Right renal cortex interstitium (tissue), 3 donors: Measurements from ENCODE around the gene PRDM9. TPM values are rescaled to one million over a fixed set of nuclear protein-coding genes. Genes with fewer than 3 reads are reported as not detected.
A peak's percentile ranks its signal among the peaks of the same experiment; 100 is the strongest.
"Not testable (repeated sequence)": the region's sequence is repeated elsewhere in the genome, so short reads cannot be mapped to it uniquely, and the experiment has no call there.

Source experiments
- DNase-seq, 3 donors: peaks; one replicate each; pipeline ENCODE4 v3.0.0-alpha.2; 2013; ENCODE audit warnings: low read depth in 3 of 3, low spot score in 2 of 3
- polyA plus RNA-seq, 3 donors: library from polyadenylated mRNA; unstranded; fragments of 120-200 nt; gene quantifications; one replicate each; pipeline ENCODE4 v1.2.1, GENCODE V29; 2013; ENCODE audit not compliant: insufficient read length in 3 of 3

Gene PRDM9
- not detected for polyA plus RNA-seq

DNA sequence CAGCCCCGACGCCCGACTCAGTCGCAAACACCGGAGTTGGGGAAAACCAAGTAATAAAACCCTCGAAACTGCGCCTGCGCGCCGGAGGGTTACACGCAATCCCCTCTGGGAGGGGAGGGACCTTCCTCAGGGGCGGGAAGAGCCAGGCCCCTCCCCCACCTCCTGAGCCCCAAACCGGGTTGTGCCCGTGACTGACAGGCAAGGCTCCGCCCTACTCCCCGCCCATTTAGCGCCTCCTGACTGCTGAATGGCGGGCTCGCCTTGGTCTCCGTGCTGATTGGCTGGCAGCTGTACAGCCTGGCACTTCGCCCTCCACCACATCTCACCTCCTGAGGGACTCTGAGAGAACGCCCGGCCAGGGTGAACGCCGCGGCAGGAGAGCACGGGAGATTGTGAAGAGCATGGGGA, at the start of gene PRDM9:
PRDM9 (plus strand) TSS at position 332 of the 408 bp plus-strand sequence. CDS start 1,425 bp downstream, outside the sequence.
- DNase-seq, result peak; percentile 16 to 40 (median 29)

DNA sequence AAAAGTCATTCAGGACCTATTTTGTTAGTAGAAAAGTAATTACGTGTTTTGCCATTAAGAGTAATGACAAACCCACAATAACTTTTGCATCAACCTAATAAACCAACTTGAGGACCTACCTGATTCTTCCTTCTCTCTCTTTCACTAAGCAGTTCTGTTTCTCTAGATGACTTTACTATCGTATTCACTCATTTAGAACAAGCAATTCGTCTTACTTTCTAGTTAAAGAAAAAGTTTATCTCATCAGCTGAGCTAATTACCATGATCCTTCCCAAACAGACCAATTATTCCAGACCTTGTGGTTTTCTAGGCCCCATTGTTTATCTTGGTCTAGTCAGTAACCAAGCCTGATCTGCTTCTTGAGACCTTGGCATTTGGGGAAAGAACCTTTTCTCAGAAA, 49.6 kb upstream of the PRDM9 start:
- no peak for DNase-seq

DNA sequence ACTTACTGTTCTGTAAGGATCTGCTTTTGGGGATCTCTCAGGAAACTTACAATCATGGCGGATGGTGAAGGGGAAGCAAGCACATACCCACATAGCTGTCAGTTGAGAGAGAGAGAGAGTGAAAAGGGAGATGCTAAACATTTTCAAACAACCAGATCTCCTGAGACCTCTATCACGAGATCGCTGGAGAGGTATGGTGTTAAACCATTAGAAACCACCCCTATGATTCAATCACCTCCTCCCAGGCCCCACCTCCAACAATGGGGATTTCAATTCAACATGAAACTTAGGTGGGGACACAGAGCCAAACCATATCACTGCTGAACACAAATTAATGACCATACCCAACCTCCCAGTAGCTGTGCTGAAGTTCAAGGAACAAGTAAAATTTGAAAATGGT, 48.2 kb upstream of the PRDM9 start:
- DNase-seq, result no peak

DNA sequence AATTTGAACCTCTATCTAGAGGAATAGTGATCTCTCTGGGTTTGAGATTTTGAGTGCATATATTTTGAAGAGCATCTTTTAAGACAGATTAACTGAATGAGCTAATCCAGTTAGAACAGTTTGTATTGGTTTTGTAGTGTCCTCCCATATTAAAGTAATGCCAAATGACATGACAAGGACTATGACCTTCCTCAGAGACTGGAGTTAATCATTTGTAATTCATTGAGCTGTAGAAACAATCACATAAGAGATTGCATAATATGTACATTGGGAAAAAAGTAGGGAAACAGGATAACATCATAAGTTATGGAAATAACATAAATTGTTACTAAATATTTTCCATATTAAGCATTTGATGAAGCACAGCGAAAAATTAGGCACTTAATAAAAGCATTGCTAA, 45.8 kb upstream of the PRDM9 start:
- no peak for DNase-seq

DNA sequence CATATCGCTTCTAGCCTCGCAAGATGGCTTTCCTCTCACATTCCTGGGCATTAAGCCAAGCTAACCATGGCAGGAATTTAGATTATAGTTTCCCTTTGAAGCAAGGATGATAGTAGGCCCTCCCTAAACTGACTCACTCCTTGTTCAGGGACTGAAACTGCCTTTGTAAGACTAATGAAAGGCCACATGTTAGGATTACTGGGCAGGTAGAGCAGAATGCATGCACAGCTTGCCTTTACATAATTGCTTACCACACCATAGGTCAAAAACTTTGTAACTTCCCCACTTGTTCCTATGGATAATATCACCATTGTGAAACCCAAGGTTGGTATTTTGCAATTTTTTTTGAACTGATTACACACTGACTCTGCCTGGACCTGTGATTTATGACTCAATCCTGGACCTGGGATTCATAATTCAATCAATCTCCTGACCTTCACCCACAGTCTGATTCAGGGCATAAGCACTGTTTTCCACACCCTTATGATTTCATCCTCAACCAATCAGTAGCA, 41.0 kb upstream of the PRDM9 start:
- no peak for DNase-seq

DNA sequence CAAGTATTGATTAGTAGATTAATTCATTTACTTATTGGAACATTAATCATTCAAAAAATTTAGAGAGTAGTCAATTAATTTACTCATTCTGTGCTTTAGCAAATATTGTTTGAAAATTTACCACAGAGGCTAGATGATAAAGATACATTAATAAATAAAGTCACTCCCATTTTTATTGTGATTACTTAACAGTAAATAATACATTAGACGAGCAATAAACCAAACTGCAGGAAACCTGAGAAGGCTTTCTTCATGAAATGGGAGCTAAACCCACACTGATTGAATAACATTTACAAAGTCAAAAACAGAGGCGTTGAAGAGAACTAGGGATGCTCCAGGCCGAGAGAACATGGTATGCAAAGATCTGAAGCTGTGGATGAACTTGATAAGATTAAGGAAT, 38.8 kb upstream of the PRDM9 start:
- no peak for DNase-seq

DNA sequence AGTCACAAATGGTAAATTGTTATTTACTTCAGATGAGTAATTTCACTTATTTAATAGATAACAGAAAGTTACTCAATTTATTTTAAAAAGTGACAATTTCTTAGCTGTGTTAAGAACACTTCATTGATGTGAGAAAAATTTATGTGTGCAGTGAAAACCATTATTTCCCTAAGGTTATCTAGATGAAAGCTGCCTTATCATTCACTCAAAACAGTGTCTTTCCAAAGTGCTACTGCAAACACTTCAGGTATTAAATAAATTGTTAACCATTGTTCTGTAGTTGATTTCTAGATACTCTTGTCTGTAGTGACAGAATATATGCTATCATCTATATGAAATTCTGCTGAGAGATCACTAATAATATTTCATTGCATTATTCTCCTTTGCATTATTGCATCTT, 33.5 kb upstream of the PRDM9 start:
- no peak for DNase-seq

DNA sequence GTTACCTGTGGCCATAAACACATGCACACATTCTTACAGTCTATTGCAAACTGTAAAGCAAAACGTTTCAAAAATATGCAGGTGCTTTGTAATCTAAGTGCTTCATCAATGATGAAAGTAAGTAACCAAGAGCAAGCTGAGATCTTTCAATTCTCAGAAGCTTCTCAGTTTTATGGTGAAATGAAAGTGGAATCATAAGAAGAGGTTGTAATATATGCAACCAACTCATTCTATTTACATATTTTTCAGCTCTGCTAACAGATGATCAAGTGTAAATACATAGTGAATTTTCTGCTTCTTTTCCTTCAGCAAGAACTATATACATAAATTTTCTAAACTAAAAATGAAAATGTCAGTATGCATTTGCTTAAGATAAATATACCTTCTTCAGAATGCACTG, 33.1 kb upstream of the PRDM9 start:
- DNase-seq, result no peak

DNA sequence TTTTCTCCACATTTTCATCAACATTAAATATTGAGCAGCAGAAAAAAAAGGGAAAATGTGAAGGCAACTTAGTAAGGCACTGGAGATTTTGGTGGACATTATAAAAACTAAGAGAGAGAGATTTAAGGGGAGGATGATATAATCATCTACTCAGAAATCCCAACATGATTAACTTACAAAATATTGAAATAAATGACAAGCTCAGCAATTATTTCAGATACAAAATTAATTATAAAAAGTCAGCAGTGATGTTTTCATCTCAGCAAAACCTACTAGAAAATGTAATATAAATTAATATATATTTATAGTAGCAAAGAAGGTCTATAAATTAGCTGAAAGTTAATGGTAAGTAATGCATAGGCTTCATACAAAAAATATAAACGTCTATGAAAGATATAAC, 30.8 kb upstream of the PRDM9 start:
- no peak for DNase-seq

DNA sequence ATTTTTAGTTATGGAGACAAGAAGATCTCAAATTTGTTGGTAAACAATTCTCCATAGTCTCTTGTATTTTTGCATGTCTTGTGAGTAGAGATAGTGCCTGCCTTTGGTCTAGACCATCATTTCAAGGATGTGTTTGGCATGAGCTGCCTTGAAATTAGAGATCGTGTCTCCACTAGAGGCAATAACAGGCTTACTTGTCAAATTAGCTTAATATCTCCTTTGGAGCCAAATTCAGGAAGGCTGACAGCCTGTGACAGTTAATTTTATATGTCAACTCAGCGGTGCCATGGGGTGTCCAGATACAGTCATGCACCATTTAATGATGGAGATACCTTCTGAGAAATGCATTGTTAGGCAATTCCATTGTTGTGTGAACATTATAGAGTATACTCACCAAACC, 24.8 kb upstream of the PRDM9 start:
- DNase-seq, result no peak

DNA sequence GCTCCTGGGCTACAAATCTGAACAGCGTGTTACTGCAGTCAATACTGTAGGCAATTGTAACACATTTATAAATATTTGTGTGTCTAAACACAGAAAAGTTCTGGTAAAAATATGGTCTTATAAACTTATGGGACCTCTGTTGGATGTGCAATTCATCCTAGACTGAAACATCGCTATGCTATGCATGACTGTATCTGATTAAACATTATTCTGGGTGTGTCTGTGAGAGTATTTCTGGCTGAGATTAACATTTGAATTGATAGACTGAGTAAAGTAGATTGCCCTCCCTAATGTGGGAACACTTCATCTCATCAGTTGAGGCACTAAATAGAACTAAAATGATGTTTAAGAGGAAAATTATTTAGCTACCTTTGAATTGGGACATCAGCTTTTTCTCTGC, 24.3 kb upstream of the PRDM9 start:
- no peak for DNase-seq

DNA sequence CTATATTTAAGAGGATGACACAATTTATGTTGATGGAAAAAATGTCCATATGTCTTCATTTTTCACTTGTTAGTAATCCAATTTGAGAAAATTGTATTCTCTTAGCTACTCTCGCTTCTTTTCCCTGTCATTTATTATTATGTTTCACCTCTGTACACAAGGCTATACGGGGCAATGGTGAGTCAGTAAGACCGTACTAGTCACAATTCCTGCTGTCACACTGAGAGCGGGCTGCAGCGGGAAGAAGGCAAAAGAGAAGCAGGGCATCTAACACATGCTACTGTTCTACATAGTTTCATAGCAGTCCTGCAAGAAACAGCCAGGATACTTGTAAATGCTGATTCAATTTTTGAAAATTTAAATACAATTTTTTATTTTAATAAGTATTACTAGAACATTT, 23.3 kb upstream of the PRDM9 start:
- DNase-seq, result no peak

DNA sequence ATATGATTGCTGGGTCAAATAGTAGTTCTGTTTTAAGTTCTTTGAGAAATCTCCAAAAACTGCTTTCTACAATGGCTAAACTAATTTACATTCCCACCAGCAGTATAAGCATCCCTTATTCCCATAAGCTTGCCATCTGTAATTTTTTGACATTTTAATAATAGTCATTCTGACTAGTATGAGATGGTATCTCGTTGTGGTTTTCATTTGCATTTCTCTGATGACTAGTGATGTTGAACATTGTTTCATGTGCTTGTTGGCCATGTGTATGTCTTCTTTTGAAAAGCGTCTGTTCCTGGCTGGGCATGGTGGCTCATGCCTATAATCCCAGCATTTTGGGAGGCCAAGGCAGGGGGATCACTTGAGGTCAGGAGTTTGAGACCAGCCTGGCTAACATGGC, 21.2 kb upstream of the PRDM9 start:
- DNase-seq, result not testable (repeated sequence)

DNA sequence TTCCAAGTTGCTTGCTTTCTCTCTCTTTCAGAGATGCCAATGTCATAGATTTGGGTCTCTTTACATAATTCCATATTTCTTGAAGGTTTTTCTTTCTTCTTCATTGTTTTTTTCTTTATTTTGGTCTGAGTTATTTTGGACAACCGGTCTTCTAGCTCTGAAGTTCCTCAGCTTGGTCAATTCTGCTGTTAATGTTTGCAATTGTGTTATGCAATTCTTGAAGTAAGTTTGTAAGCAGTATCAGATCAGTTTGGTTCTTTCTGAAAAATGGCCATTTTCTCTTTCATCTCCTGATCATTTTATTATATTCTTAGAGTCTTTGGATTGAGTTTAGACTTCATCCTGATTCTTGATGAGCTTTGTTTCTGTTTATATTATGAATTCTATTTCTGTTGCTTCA, 16.4 kb upstream of the PRDM9 start:
- no peak for DNase-seq

DNA sequence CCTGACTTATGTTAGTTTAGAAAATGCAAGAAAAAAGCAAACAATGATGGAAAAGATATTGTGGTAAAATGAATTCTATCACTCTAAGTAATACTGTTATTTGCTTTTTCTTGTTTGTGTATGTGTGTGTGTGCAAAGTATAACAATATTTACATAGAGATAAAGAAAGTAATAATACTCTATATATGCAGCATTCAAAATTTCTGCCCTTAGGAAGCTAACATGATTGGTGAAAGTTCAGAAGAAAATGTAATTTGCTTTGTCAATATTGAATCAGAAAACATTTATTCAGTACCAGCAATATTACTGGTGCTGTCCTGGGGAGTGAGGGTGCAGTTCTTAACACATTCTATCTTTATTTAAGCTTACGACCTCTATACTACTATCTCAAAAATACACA, 12.9 kb upstream of the PRDM9 start:
- no peak for DNase-seq

DNA sequence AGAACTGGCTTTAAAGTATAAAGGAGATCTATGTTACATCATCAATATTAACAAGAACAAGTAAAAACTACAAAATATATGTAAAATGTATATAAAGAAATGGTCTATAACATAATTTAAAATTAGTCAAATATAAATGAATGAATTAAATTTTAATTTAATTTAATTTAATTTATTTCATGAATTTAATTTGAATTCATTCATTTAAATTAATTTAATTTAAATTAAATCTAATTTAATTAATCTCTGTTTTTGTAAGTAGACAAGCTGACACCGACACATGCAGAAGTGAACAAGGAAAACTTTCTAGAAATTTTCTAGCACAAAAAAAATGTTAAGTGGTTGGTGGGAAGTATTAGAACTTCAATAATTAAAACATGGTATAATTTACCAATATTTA, 10.8 kb upstream of the PRDM9 start:
- no peak for DNase-seq

DNA sequence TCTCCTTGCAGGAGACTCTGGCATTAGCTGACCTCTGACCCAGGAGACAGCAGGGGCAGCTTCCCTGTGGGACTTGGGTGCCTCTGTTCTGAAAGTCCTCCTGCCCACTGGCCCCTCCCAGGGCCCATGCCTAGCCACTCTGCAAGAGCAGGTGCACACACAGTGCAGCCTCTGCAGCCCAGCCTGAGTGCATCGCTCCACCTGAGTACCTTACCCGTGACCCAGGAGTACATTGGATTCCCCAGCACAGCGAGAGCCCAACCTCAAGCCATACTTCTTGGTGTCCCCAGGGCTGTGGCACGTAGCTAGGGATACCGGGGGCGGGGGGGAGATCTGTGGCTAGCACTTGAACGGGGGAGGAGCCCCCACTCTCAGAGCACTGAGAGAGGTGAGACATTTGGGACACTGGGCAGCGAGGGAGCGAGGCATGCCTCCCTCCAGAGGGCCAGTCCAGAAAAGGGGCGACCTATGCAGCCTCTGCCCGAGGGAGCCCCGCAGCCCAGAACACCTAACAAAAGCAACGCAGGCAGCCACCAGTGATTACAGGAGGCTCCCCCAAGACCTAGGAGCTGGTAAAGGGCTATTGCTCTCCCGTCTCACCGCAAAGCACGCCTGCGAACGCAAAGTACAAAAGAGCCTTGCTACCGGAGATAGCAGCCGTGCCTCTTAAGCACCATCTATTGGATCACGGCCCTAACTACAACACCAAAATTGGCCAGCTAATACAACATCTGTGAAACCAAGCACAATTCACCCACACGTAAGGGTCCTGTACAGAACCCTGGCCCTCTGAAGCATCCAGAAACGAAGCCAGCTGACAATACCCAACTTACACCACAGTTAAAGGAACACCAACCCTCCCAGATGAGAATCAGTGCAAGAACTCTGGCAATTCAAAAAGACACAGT, 826 bp upstream of the PRDM9 start:
- peak; percentile 13 to 21 (median 18) for DNase-seq

DNA sequence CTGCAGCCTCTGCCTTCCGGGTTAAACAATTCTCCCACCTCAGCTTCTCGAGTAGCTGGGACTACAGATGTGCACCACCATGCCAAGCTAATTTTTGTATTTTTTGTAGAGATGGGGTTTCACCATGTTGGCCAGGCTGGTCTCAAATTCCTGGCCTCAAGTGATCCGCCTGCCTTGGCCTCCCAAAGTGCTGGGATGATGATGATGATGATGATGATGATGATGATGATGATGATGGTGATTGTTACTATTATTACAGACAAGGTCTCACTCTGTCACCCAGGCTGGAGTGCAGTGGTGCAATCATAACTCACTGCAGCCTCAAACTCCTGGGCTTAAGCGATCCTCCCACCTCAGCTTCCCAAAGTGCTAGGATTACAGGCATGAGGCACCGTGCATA, 3.0 kb downstream of the PRDM9 start:
- DNase-seq, result not testable (repeated sequence)

DNA sequence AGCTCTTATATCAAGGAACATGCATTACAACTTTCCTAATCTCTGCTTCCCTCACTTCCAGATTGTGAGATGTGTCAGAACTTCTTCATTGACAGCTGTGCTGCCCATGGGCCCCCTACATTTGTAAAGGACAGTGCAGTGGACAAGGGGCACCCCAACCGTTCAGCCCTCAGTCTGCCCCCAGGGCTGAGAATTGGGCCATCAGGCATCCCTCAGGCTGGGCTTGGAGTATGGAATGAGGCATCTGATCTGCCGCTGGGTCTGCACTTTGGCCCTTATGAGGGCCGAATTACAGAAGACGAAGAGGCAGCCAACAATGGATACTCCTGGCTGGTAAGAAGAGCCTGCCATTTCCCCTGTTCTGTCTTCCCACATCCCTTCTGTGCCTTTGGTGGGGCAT, 15.1 kb downstream of the PRDM9 start:
- DNase-seq, result no peak

DNA sequence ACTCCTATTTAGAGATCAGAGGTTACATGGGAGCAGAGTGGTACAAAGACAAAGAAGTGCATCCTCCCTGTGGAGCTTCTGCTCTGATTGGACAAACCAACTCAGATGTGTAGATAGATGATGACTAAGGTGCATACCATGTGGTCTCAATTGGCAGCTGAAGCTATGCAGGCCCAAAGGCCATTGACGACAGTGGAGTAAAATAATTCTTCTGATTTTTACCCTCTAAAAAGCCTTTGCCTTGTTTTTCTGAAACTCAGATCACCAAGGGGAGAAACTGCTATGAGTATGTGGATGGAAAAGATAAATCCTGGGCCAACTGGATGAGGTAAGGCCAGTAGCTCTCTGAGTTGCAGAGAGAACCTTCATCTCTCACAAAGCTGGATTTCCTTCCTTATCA, 15.6 kb downstream of the PRDM9 start:
- DNase-seq, result no peak

DNA sequence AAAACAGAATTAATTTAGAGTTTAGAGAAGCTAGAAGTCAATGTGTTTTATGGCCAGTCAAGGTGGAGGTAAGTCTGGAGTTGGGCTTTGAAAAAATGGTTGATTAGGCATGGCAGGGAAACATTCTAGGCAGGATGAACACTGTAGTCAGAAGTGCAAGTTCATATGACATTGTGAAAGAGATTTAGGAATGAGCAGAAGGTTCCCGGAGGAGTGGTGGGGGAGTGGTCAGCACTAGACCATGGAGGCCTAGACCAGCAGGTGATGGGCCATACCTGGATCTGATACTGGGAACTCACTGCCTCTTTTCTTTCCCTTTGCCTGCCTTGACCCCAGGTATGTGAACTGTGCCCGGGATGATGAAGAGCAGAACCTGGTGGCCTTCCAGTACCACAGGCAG, 16.6 kb downstream of the PRDM9 start:
- DNase-seq, result no peak

DNA sequence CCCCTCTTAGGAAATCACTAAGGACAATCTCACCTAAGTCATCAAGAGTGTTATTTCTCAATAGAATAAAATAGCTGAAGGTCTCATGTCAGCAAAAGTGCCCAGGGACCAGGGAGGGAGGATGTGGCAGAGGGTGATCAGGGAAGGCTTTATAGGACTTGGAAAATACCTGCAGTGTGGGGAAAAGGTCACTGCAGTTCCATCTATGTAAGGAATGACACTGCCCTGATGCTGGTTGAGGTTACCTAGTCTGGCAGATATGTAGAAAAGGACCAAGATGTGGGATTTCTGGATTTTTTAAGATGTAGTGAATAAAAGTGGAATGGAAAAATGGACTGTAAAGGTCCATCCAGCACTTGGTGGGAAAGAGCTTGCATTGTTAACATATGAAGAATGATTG, 18.3 kb downstream of the PRDM9 start:
- DNase-seq, result no peak
